Measurements from ENCODE around the gene STYX.
A peak's percentile ranks its signal among the peaks of the same experiment; 100 is the strongest.

The STYX gene

GRCh38 chr14:52693532-52693931 lies 36.4 kb upstream of the STYX start:
- ATAC-seq (ENCODE audit: insufficient read depth, low read depth) (no peak), DNase-seq (no peak)
- H3K9me3 ChIP-seq (ENCODE audit: insufficient read depth, low read length, severe bottlenecking): no peaks in the 10 kb centered on the region
- peak overlapping the region; percentile 87 for H3K4me2 ChIP-seq (ENCODE audit: insufficient read depth, low read length)
- peaks cover 72% of the 10 kb centered on the region for H3K79me2 ChIP-seq (ENCODE audit: insufficient read depth, low read length)
- TF ChIP-seq CTCF (IDR thresholded peaks at IDR 0.05; ENCODE audit: borderline replicate concordance, extremely low read depth, low read length, poor library complexity, severe bottlenecking) (no peak), EZH2 (IDR thresholded peaks at IDR 0.05; ENCODE audit: borderline replicate concordance, low read depth, low read length, severe bottlenecking) (no peak)
- no peaks in the 10 kb centered on the region for H3K27me3 ChIP-seq (ENCODE audit: insufficient read depth, low read length, poor library complexity)
- peak overlapping the region in 1 of 2 experiments; percentile 96; a peak in 1 of 4 replicates for H3K4me3 ChIP-seq (ENCODE audit: low read depth in 1 of 2, low read length in 2 of 2)
- H3K4me1 ChIP-seq (ENCODE audit: insufficient read depth, low read length): peaks cover 42% of the 10 kb centered on the region
- H2AFZ ChIP-seq (ENCODE audit: low read depth, low read length): no peak overlapping the region
- peak overlapping the region; percentile 19; the same call in 1 of the 2 replicates for H3K27ac ChIP-seq (ENCODE audit: low read length)
- H4K20me1 ChIP-seq (ENCODE audit: insufficient read depth, low read length): peaks cover 28% of the 10 kb centered on the region
- peaks cover 5% of the 10 kb centered on the region; the same call in 1 of the 2 replicates for H3K36me3 ChIP-seq (ENCODE audit: insufficient read depth, low read length)
- peak overlapping the region; percentile 91 for H3K9ac ChIP-seq (ENCODE audit: low read depth, low read length)

- peak overlapping the region; percentile 84 for H3K27ac ChIP-seq (ENCODE audit: low read length)
- TF ChIP-seq CTCF (IDR thresholded peaks at IDR 0.05; ENCODE audit: borderline replicate concordance, extremely low read depth, low read length, poor library complexity, severe bottlenecking) (peak; percentile 15), EZH2 (IDR thresholded peaks at IDR 0.05; ENCODE audit: borderline replicate concordance, low read depth, low read length, severe bottlenecking) (no peak)
- no peaks in the 10 kb centered on the region for H3K27me3 ChIP-seq (ENCODE audit: insufficient read depth, low read length, poor library complexity)
- peak overlapping the region; percentile 86 for H2AFZ ChIP-seq (ENCODE audit: low read depth, low read length)
- H3K36me3 ChIP-seq (ENCODE audit: insufficient read depth, low read length): peaks cover 5% of the 10 kb centered on the region; the same call in 1 of the 2 replicates
- H3K9ac ChIP-seq (ENCODE audit: low read depth, low read length): peak overlapping the region; percentile 91
- peaks cover 58% of the 10 kb centered on the region for H3K79me2 ChIP-seq (ENCODE audit: insufficient read depth, low read length)
- peak overlapping the region; percentile 65 to 96 for H3K4me3 ChIP-seq (ENCODE audit: low read depth in 1 of 2, low read length in 2 of 2)
- peaks cover 24% of the 10 kb centered on the region for H4K20me1 ChIP-seq (ENCODE audit: insufficient read depth, low read length)
- H3K4me2 ChIP-seq (ENCODE audit: insufficient read depth, low read length): peak overlapping the region; percentile 87
- peaks cover 42% of the 10 kb centered on the region for H3K4me1 ChIP-seq (ENCODE audit: insufficient read depth, low read length)
- ATAC-seq (ENCODE audit: insufficient read depth, low read depth) (peak; percentile 69), DNase-seq (peak; percentile 77)
- H3K9me3 ChIP-seq (ENCODE audit: insufficient read depth, low read length, severe bottlenecking): no peaks in the 10 kb centered on the region
Measured at GRCh38 chr14:52694761-52695480, 35.0 kb upstream of the STYX start.

GRCh38 chr14:52695481-52696091 lies 34.4 kb upstream of the STYX start, which contains the start of gene ERO1A:
Gene ERO1A, minus strand, starts transcription at chr14:52695558. Its CDS starts 77 bp downstream, at chr14:52695481.
- no peaks in the 10 kb centered on the region for H3K27me3 ChIP-seq (ENCODE audit: insufficient read depth, low read length, poor library complexity)
- H3K27ac ChIP-seq (ENCODE audit: low read length): peak within 1 kb of the TSS; percentile 84
- ATAC-seq (ENCODE audit: insufficient read depth, low read depth): peak; percentile 71
- H3K4me3 ChIP-seq (ENCODE audit: low read depth in 1 of 2, low read length in 2 of 2): peak within 1 kb of the TSS; percentile 65 to 96
- peak within 1 kb of the TSS; percentile 87 for H3K4me2 ChIP-seq (ENCODE audit: insufficient read depth, low read length)
- H2AFZ ChIP-seq (ENCODE audit: low read depth, low read length): peak within 1 kb of the TSS; percentile 86
- peaks cover 24% of the 10 kb centered on the region for H4K20me1 ChIP-seq (ENCODE audit: insufficient read depth, low read length)
- TF ChIP-seq CTCF (IDR thresholded peaks at IDR 0.05; ENCODE audit: borderline replicate concordance, extremely low read depth, low read length, poor library complexity, severe bottlenecking) (no peak), EZH2 (IDR thresholded peaks at IDR 0.05; ENCODE audit: borderline replicate concordance, low read depth, low read length, severe bottlenecking) (no peak)
- peak within 1 kb of the TSS; percentile 91 for H3K9ac ChIP-seq (ENCODE audit: low read depth, low read length)
- peaks cover 42% of the 10 kb centered on the region for H3K4me1 ChIP-seq (ENCODE audit: insufficient read depth, low read length)
- peak; percentile 68 for DNase-seq
- H3K79me2 ChIP-seq (ENCODE audit: insufficient read depth, low read length): peaks cover 51% of the 10 kb centered on the region
- H3K36me3 ChIP-seq (ENCODE audit: insufficient read depth, low read length): peaks cover 5% of the 10 kb centered on the region; the same call in 1 of the 2 replicates
- no peaks in the 10 kb centered on the region for H3K9me3 ChIP-seq (ENCODE audit: insufficient read depth, low read length, severe bottlenecking)
